Activated gamma-delta T cell treated with anti-CD3 and anti-CD28 coated beads, Interleukin-2, amount 50 U/mL, for 16 hours (primary cell): ENCODE measurements around the gene MTMR1.

Experiments
- DNase-seq: peaks from one replicate; pipeline ENCODE4 v3.0.0-alpha.2; 2020; ENCODE audit warnings: low read depth

MTMR1 gene

GRCh38 chrX:150692831-150693724 is at the start of gene MTMR1:
Gene MTMR1, plus strand, starts transcription at chrX:150693396. Its CDS starts 135 bp downstream, at chrX:150693531.
- peak; percentile 34 for DNase-seq

GRCh38 chrX:150643958-150644357 is 49.2 kb upstream of the MTMR1 start:
- DNase-seq: no peak

GRCh38 chrX:150644422-150644821 is 48.8 kb upstream of the MTMR1 start:
- DNase-seq: no peak

DNA sequence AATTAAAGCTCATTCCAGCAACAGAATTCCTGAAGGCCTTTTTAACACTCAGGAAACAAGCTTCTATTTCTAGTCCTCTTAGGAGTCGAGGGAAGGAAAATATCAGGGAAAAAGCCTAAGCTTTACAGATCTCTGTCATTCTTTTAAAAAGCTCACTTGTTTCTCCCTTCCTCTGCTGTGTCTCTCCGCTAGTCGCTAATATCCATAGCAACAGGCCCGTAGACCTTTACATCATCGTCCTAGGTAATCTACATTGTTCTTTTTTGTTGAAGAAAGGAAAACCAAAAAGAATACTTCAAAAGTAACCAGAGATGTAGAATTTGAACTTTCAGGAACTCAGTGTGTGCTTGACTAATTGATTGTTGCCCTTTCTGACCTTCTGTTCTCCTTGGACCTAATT is 45.9 kb upstream of the MTMR1 start:
- no peak for DNase-seq

GRCh38 chrX:150648296-150648940 is 44.8 kb upstream of the MTMR1 start:
- DNase-seq: no peak

DNA sequence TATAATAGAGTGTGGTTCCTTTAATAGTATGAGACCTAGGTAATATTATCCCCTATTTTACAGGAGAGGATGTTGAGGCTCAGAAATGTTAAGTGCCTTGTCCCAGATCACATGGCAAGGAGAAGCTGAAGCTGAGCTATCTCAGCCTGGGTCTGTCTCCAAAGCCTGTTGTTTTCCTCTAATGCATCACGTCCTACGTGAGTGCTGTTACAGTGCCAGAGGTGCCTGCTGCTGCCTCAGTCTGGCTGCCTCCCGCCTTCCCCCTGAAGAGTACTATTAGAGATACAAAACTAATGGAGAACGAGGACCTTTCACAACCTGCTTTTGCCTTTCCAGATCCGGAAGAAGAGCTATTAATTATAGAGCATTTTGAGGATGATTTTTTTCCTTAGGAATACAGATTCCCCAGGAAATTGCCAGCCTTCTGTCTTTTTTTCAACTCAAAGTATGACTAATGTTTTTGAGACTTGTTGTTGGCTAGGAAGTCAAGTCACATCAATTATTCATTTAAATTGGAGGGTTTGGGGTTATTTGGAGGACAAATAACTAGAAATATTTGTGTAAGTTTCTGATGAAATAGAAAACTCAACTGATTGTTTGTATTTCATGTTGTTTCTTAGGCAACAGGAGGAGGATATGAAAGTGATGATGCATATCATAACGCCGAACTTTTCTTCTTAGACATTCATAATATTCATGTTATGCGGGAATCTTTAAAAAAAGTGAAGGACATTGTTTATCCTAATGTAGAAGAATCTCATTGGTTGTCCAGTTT is 43.9 kb upstream of the MTMR1 start:
- DNase-seq: no peak

DNA sequence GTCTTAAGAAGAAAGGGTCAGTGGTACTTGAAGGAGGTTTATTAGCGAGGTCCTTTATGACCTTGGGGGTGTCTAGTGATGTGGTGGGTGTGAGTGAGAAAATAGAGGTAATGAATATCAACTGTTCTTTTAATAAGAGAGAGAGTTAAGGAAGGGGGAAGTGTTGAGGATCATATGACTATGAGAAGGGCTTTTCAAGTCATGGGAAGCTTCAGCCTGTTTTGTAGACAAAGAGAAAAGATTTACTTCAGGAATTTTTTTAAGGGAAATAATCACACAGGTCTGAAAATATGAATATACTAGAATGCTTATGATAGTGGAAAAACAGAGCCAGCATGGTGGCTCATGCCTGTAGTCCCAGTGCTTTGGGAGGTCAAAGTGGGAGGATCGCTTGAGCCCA is 41.3 kb upstream of the MTMR1 start:
- no peak for DNase-seq

DNA sequence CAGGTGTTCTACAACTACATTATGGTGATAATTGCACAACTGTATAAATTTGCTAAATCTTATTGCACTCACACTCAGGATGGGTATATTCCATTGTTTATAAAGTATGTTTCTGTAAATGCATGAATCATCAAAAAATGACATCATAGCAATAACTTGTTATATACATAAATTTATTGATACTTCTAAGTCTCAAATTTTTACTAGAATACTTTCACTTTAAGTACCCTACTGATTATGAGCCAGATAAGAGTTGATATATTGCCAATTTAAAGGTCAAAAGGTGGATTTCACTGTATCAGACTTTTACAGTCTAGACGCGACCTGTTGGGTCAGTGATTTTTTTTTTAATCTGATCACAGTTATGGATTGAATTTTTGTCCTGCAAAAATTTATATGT is 37.4 kb upstream of the MTMR1 start:
- DNase-seq: no peak

GRCh38 chrX:150663073-150663472 is 30.1 kb upstream of the MTMR1 start:
- no peak for DNase-seq

DNA sequence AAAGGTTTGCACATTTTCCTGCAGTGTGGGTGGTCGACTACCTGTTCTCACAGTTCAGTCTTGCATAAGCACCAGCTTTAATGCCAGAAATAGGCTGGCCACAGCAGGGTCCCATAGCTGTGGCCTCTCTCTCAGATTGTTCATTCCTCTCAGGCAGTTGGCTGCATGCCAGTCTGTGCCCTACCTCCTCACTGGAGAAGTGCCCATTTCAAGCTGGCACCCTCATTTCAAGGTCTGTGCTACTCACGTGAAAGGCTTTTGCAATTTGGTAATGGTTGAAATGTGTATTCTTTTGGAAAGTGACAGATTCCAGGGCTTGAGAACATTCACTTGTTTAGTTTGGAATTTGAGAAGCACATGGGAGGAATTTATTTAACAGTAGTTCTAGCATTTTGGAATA is 28.9 kb upstream of the MTMR1 start:
- DNase-seq: no peak

GRCh38 chrX:150676221-150676620 is 17.0 kb upstream of the MTMR1 start:
- no peak for DNase-seq

DNA sequence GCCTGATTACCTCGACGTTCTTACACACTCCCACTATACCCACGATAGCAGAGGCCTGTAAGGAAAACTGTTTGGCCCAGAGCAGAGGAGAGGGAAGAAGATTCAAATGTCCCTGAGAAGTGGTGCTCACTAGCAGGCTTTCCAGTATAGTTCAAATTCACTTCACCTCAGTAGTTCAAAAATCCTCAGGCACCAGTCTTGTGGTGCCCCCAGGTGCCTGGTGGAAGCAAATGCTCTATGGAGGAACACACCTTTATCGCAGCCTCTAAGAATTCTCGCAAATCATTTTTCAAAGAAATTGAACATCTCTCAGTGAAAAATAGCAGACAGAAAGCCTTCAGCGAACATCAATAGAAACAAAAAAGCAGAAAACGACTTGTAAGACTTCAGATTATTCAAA is 12.2 kb upstream of the MTMR1 start:
- DNase-seq: no peak

DNA sequence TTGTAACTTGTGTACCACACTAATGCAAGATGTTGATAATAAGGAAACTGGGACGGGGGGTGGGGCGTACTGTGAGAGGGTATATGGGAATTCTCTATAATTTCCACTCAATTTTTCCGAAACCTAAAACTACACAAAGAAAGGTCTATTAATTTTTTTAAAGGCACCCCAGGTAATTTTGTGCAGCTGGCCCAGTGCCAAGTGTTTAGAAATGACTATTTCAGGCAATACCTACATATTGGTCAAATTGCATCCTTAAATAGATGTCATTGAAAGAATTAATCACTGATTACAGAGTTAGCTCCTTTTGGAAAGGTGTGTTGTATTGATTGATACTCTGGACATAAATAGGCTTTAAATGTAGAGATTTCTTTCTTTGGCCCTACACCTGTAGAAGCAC is 10.1 kb upstream of the MTMR1 start:
- DNase-seq: no peak

DNA sequence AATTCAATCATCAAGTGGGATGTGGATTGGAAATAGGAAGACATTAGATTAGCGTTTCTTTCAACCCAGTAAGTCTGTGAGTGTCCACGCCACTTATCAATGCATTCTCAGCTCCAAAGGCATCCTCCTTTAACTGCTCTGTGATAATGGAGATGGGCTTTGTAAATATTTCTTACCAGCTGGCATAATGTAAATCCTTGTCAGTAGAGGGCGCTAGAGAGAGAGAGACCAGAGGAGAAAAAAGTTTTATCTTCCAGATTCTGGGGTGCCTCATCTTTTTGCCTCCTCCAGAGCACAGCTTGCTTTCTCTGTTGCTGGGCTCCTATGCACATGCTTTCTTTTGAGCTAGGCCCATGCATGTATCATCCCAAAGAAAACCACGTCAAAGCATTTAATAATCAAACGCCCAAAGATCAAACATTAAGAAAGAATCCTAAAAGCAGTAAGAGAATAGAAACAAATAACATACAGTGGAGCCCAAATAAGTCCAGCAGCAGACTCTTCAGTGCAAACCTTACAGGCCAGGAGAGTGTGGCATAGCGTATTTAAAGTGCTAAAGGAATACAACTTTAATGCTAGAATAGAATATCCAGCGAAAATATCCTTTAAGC is 9.6 kb upstream of the MTMR1 start:
- DNase-seq: no peak

GRCh38 chrX:150688911-150689451 is 4.2 kb upstream of the MTMR1 start:
- no peak for DNase-seq

DNA sequence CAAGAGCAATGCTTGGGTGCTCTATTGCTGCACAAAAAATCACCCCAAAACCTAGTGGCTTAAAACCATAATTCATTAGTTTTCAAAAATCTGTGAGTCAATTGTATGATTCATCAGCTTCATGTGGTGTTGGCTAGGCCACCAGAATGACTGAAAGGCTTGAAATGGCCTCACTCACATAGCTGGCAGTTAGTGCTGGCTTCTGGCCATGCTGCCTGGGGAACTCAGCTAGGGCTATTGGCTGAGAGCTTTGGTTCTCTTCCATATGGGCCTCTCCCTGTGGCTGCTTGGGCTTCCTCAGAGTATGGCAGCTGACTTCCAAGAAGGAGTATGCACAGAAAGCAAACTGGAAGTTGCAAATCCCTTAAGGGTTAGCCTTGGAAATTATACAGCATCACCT is 3.1 kb upstream of the MTMR1 start:
- DNase-seq: no peak

GRCh38 chrX:150692296-150692695 is 900 bp upstream of the MTMR1 start:
- no peak for DNase-seq

- DNase-seq: peak; percentile 52
Observed at GRCh38 chrX:150693725-150694574, 754 bp downstream of the MTMR1 start.

DNA sequence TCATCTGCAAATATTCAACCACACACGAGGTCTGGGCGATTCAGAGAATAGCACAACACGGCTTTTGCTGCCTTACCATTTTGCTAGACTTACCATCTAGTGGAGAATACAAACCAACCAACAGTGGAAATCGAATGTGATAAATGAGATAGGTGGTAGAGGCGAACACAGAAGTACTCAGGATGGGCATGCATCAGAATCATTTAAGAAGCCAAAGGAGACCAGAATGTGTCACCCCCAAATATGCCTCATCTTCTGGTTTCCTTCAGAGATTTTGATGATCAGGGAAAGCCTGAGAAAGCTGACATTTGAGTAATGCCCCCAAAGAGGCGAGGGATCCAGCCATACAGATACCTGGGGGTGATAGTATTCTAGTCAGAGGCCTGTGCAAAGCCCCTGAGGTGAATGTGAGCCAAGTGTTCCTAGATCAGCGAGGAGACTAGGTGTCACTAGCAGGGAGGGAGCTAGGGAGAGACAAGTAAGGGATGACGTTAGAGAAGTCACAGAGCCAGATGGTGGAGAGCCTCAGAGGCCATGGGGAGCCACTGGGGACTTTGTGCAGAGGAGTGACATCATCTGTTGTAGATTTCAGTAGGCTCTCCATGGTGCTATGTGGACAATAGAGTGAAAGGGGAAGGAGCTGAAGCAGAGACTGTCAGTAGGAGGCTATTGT is 1.7 kb downstream of the MTMR1 start:
- DNase-seq: no peak

- no peak for DNase-seq
Observed at GRCh38 chrX:150696331-150696730, 3.1 kb downstream of the MTMR1 start.

DNA sequence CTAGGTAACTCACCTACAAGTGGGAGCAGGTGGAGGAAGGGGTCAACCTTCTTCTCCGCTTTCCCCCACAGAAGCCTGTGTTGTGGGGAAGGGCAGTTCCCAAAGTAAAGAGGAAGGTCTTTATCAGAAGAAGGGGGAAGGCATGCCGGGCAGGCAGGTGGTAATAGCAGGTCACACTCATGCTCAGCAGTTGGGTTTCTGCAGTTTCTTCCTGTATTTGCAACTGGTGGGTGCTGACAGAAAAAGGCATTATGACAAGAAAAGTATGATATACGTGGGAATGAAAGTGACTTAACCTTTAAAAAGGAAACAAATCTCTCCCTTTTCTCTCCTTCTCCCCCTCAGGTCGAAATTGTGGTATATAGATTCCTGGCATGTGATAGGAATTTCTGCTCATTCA is 3.7 kb downstream of the MTMR1 start:
- no peak for DNase-seq
